Measurements from ENCODE around the gene BRMS1L. TPM values are rescaled to one million over a fixed set of nuclear protein-coding genes. Genes with fewer than 3 reads are reported as not detected.
A peak's percentile ranks its signal among the peaks of the same experiment; 100 is the strongest.
"Not testable (repeated sequence)": the region's sequence is repeated elsewhere in the genome, so short reads cannot be mapped to it uniquely, and the experiment has no call there.

The BRMS1L gene
- total RNA-seq, 4 donors from 2014 or later: 4.8 to 11.7 (median 8.3) TPM

GRCh38 chr14:35825968-35826217 lies 245 bp upstream of the BRMS1L start:
- Histone ChIP-seq H3K9me3 (no peaks in the 10 kb centered on the region), H3K4me1 (peaks cover 0 to 15% (median 3%) of the 10 kb centered on the region in 4 donors), H3K27ac (peak overlapping the region; percentile 97 to 100 (median 98)), H3K27me3 (no peaks in the 10 kb centered on the region), H3K4me3 (peak overlapping the region; percentile 37 to 97 (median 82)), H3K36me3 (no peaks in the 10 kb centered on the region)
- no peak for TF ChIP-seq EP300 (IDR thresholded peaks at IDR 0.05)
- no peak for TF ChIP-seq POLR2A (IDR thresholded peaks at IDR 0.05)
- no peak for TF ChIP-seq CTCF (IDR thresholded peaks at IDR 0.05)
- WGBS, 2 donors: 0% methylated on average over 6 of the region's 6 CpGs
- DNase-seq (ENCODE audit: low spot score in 2 of 2): no peak

DNA sequence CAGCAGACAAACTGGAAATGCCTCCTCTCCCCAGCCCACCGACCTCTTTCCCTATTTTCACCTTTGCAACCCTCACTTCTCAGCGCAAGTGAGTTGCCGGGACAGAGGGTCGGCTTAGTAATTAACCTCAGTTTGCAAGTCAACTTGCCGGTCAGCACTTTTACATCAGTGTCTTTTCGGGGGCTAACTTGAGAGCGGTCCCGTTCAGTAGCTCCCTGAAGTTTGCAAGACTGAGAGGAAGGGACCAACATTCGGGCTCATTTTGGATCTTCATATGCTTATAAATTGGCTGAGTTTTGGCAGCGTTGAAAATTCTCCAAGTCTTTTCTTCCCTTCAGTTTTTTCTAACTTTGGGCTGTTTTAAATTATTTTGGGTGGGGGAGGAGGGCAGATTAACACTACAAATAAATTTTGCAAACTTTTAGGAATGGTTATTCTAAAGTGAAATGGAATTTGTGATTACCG lies 846 bp downstream of the BRMS1L start:
- no peak for TF ChIP-seq CTCF (IDR thresholded peaks at IDR 0.05)
- no peak for TF ChIP-seq POLR2A (IDR thresholded peaks at IDR 0.05)
- no peak for TF ChIP-seq EP300 (IDR thresholded peaks at IDR 0.05)

DNA sequence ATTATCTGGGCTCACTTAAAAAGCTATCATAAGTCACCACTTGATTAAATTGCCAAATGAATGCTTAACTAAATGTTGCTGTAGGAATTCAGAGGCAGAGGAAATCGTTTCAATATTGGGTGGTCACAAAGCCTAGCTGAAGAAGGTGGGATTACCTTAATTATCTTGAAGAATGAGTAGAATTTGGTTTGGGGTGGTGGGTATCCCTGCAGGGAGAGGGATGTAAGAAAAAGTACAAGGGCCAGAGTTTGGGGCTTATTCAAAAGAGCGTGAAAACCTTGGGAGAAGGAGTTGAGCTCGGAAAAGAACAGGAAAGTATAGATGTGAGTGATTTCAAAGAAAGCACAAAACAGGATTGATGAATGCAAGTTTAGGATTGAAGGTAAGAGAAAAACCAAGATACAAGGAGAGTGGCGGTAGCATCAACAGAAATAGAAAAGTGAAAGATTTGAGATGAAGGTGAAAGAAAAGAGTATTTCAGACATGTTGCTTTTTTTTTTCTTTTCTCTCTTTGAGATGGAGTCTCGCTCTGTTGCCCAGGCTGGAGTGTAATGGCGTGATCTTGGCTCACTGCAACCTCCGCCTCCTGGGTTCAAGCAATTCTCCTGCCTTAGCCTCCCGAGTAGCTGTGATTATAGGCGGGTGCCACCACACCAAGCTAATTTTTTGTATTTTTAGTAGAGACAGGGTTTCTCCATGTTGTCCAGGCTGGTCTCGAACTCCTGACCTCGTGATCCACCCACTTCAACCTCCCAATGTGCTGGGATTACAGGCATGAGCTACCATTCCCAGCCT lies 1.7 kb downstream of the BRMS1L start:
- Histone ChIP-seq H3K27ac (peak overlapping the region in 1 of 4 donors; percentile 100), H3K9me3 (no peaks in the 10 kb centered on the region), H3K4me3 (no peak overlapping the region), H3K36me3 (peaks cover 0 to 15% (median 0%) of the 10 kb centered on the region in 3 donors), H3K4me1 (peaks cover 0 to 15% (median 3%) of the 10 kb centered on the region in 4 donors), H3K27me3 (no peaks in the 10 kb centered on the region)
- WGBS, 2 donors: 86 to 87% methylated on average over 11 of the region's 11 CpGs
- TF ChIP-seq EP300 (IDR thresholded peaks at IDR 0.05): no peak
- TF ChIP-seq POLR2A (IDR thresholded peaks at IDR 0.05): no peak
- TF ChIP-seq CTCF (IDR thresholded peaks at IDR 0.05): no peak
- DNase-seq (ENCODE audit: low spot score in 2 of 2): no peak

More for the DNA sequence above, 846 bp downstream of the BRMS1L start:
- Histone ChIP-seq H3K36me3 (peaks cover 0 to 8% (median 0%) of the 10 kb centered on the region in 3 donors), H3K4me1 (peaks cover 0 to 15% (median 3%) of the 10 kb centered on the region in 4 donors), H3K27ac (peak overlapping the region; percentile 97 to 100 (median 98)), H3K9me3 (no peaks in the 10 kb centered on the region), H3K27me3 (no peaks in the 10 kb centered on the region), H3K4me3 (peak overlapping the region; percentile 61 to 97 (median 82))
- no peak for DNase-seq (ENCODE audit: low spot score in 2 of 2)
- WGBS, 2 donors: 2 to 3% methylated on average over 11 of the region's 11 CpGs

GRCh38 chr14:35829449-35829848 lies 3.3 kb downstream of the BRMS1L start:
- TF ChIP-seq POLR2A (IDR thresholded peaks at IDR 0.05) (no peak), CTCF (IDR thresholded peaks at IDR 0.05) (no peak)
- H3K36me3 ChIP-seq: peaks cover 0 to 29% (median 0%) of the 10 kb centered on the region in 3 donors
- H3K4me3 ChIP-seq: no peak overlapping the region
- H3K9me3 ChIP-seq: no peaks in the 10 kb centered on the region
- no peaks in the 10 kb centered on the region for H3K27me3 ChIP-seq
- DNase-seq (ENCODE audit: low spot score in 2 of 2): no peak
- 66 to 67% methylated on average over 1 of the region's 1 CpG for WGBS, 2 donors
- H3K27ac ChIP-seq: no peak overlapping the region
- H3K4me1 ChIP-seq: peaks cover 0 to 15% (median 3%) of the 10 kb centered on the region in 4 donors

GRCh38 chr14:35835208-35835982 lies 9.3 kb downstream of the BRMS1L start:
- no peak overlapping the region for H3K27ac ChIP-seq
- H3K9me3 ChIP-seq: peaks cover 0 to 14% (median 0%) of the 10 kb centered on the region in 4 donors
- DNase-seq (ENCODE audit: low spot score in 2 of 2): no peak
- no peak overlapping the region for H3K4me3 ChIP-seq
- no peak for TF ChIP-seq POLR2A (IDR thresholded peaks at IDR 0.05)
- TF ChIP-seq CTCF (IDR thresholded peaks at IDR 0.05): no peak
- no peak for TF ChIP-seq EP300 (IDR thresholded peaks at IDR 0.05)
- 85 to 90% methylated on average over 5 of the region's 5 CpGs for WGBS, 2 donors
- no peaks in the 10 kb centered on the region for H3K4me1 ChIP-seq
- no peaks in the 10 kb centered on the region for H3K27me3 ChIP-seq
- peaks cover 0 to 79% (median 0%) of the 10 kb centered on the region in 3 donors for H3K36me3 ChIP-seq

DNA sequence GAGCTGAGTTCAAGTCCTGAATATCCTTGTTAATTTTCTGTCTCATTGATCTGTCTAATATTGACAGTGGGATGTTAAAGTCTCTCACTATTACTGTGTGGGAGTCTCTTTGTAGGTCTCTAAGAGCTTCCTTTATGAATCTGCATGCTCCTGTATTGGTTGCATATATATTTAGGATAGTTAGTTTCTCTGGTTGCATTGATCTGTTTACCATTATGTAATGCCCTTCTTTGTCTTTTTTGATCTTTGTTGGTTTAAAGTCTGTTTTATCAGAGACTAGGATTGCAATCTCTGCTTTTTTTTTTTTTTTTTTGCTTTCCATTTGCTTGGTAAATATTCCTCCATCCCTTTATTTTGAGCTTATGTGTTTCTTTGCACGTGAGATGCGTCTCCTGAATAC lies 15.6 kb downstream of the BRMS1L start:
- H3K4me3 ChIP-seq; H3K27me3 ChIP-seq; H3K27ac ChIP-seq; H3K4me1 ChIP-seq; DNase-seq (ENCODE audit: low spot score in 2 of 2): not testable (repeated sequence)
- Histone ChIP-seq H3K9me3 (peaks cover 0 to 42% (median 4%) of the 10 kb centered on the region in 4 donors), H3K36me3 (peaks cover 0 to 93% (median 4%) of the 10 kb centered on the region in 3 donors)
- WGBS, 2 donors: 94 to 98% methylated on average over 2 of the region's 2 CpGs

GRCh38 chr14:35842245-35842644 lies 16.1 kb downstream of the BRMS1L start:
- not testable (repeated sequence) for H3K4me1 ChIP-seq; H3K27ac ChIP-seq; DNase-seq (ENCODE audit: low spot score in 2 of 2); H3K27me3 ChIP-seq; H3K4me3 ChIP-seq
- Histone ChIP-seq H3K36me3 (peaks cover 0 to 94% (median 4%) of the 10 kb centered on the region in 3 donors), H3K9me3 (peaks cover 0 to 42% (median 4%) of the 10 kb centered on the region in 4 donors)
- WGBS, 2 donors: 97 to 100% methylated on average over 2 of the region's 2 CpGs
